Left lung (tissue), 10 donors: ENCODE results near the gene PPIL6. TPM values are rescaled to one million over a fixed set of nuclear protein-coding genes. Genes with fewer than 3 reads are reported as not detected.

Source experiments
- ATAC-seq: fragments of 200-7000 bp; cut with Tn5 transposase; one replicate; pipeline ENCODE4 v1.9.1; 2020; ENCODE audit warnings: moderate library complexity
- DNase-seq, 4 donors: peaks; one replicate each; pipeline ENCODE4 v3.0.0-alpha.2; 2013 to 2020
- H3K27ac ChIP-seq, 2 donors: fragments of 200-600 bp; sonication (generic) in 1 of 2; one replicate each; pipeline versions ENCODE4 v1.5.0 to v1.8.0; 2020 to 2021
- H3K27me3 ChIP-seq, 2 donors: fragments of 200-600 bp; sonication (generic) in 1 of 2; one replicate each; pipeline versions ENCODE4 v1.5.0 to v1.8.0; 2020 to 2021
- H3K36me3 ChIP-seq, 2 donors: fragments of 200-600 bp; sonication (generic) in 1 of 2; one replicate each; pipeline versions ENCODE4 v1.5.0 to v1.8.0; 2020 to 2021
- H3K4me1 ChIP-seq, 2 donors: fragments of 200-600 bp; one replicate each; pipeline ENCODE4 v1.8.0; 2021
- H3K4me3 ChIP-seq, 2 donors: fragments of 200-600 bp; sonication (generic) in 1 of 2; one replicate each; pipeline versions ENCODE4 v1.5.0 to v1.8.0; 2020 to 2021; ENCODE audit warnings: mild to moderate bottlenecking in 1 of 2
- H3K9me3 ChIP-seq, 2 donors: fragments of 200-600 bp; sonication (generic) in 1 of 2; one replicate each; pipeline versions ENCODE4 v1.5.0 to v1.8.0; 2020 to 2021
- intact Hi-C, 2 donors: fragments of 100-400 bp; cut with DNase I; formaldehyde crosslinking; loops; one replicate each; pipeline versions ENCODE4 v1.11.2 to v1.14.2; 2022
- polyA plus RNA-seq, 6 donors: library from polyadenylated mRNA; unstranded; fragments of 120-200 nt; gene quantifications; one replicate each; pipeline ENCODE4 v1.2.1, GENCODE V29; 2013; ENCODE audit not compliant: insufficient read length in 6 of 6
- total RNA-seq, 2 donors: library from RNA; stranded (reverse); fragmentation: NEBNext Ultra II Directional; extraction: Animal tissue kit (Norgen Biotek cat#: 25700); gene quantifications; one replicate each; pipeline ENCODE4 v1.2.1, GENCODE V29; 2021
- TF ChIP-seq, protein P1 (sequence below), 2 donors: fragments of 200-600 bp; sonication (generic) in 1 of 2; IDR thresholded peaks; one replicate each; pipeline versions ENCODE4 v1.5.0 to v1.8.0; 2021; ENCODE audit warnings: antibody characterized with exemption in 2 of 2
- donor health status: DM: no; HTN: yes; CAD: no.
- donor health status: DM: no; HTN: no; CAD: no.

Gene PPIL6
- total and polyA plus RNA-seq, 8 donors, result 4.5 to 15.1 (median 9.9) TPM

DNA sequence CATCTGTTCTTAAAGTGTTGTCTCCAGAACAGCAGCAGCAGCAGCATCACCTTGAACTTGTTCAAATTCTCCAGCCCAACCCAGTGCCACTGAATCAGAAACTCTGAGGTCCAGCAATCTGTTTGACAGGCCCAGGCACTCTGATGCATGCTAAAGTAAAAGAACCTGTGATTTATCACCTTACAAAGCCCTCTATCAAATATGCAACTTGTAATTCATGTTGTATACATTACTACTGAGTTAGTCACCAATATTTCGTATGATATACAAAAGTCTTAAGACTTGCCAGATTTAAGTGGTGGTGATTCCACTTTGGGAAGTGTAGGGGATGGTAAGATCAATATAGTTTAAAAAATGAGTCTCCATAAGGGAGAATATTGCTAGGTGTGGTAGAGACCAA is 52.2 kb downstream of the PPIL6 start:
- H3K4me3 ChIP-seq, result no peak overlapping the region
- H3K4me1 ChIP-seq, result peaks cover 6 to 31% of the 10 kb centered on the region in 2 donors
- no peak for ATAC-seq
- no peaks in the 10 kb centered on the region for H3K36me3 ChIP-seq
- no peaks in the 10 kb centered on the region for H3K27me3 ChIP-seq
- TF ChIP-seq, protein P1, sequence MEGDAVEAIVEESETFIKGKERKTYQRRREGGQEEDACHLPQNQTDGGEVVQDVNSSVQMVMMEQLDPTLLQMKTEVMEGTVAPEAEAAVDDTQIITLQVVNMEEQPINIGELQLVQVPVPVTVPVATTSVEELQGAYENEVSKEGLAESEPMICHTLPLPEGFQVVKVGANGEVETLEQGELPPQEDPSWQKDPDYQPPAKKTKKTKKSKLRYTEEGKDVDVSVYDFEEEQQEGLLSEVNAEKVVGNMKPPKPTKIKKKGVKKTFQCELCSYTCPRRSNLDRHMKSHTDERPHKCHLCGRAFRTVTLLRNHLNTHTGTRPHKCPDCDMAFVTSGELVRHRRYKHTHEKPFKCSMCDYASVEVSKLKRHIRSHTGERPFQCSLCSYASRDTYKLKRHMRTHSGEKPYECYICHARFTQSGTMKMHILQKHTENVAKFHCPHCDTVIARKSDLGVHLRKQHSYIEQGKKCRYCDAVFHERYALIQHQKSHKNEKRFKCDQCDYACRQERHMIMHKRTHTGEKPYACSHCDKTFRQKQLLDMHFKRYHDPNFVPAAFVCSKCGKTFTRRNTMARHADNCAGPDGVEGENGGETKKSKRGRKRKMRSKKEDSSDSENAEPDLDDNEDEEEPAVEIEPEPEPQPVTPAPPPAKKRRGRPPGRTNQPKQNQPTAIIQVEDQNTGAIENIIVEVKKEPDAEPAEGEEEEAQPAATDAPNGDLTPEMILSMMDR (IDR thresholded peaks at IDR 0.05), result no peak
- H3K27ac ChIP-seq, result no peak overlapping the region
- no peak for DNase-seq
- intact Hi-C loops, result loop anchor here in 1 of 2 donors (10.0 kb wide), 1 partner anchor 203 kb away; no protein-coding TSS in a partner anchor
- no peaks in the 10 kb centered on the region for H3K9me3 ChIP-seq

DNA sequence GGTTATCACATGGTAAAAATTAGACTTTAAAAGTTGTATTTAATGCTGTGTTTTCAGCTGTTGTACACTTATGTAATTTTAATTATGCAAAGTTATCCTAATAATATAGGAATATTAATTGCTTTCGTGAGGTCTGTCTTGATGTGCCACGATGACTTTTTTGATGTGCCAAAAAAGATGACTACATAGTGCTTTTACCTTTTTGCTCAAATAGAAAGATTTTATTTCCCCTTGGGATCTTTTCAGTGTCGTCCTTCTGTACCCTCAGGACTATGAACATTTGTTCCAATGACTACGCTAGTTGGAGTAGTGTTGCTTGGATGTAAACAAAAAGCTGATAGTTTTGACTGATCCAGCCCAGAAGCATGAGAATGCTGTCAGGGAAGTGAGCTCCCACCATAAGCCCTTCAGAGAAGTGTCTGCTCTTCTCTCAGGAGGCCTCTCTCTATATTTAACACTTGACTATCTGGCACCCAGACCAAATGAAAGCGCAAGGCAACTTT is 56.9 kb downstream of the PPIL6 start:
- ATAC-seq, result no peak
- Histone ChIP-seq H3K4me1 (peaks cover 19 to 46% of the 10 kb centered on the region in 2 donors), H3K27me3 (no peaks in the 10 kb centered on the region), H3K4me3 (peak overlapping the region; percentile 83 to 93), H3K27ac (peak overlapping the region; percentile 100), H3K36me3 (peaks cover 0 to 1% of the 10 kb centered on the region in 2 donors), H3K9me3 (no peaks in the 10 kb centered on the region)
- intact Hi-C loops, result loop anchor here in 1 of 2 donors (10.0 kb wide), 1 partner anchor 199 kb away; no protein-coding TSS in a partner anchor
- TF ChIP-seq, protein P1 (IDR thresholded peaks at IDR 0.05), result peak in 1 of 2 donors; percentile 31
- peak in 1 of 4 donors; percentile 25 for DNase-seq

DNA sequence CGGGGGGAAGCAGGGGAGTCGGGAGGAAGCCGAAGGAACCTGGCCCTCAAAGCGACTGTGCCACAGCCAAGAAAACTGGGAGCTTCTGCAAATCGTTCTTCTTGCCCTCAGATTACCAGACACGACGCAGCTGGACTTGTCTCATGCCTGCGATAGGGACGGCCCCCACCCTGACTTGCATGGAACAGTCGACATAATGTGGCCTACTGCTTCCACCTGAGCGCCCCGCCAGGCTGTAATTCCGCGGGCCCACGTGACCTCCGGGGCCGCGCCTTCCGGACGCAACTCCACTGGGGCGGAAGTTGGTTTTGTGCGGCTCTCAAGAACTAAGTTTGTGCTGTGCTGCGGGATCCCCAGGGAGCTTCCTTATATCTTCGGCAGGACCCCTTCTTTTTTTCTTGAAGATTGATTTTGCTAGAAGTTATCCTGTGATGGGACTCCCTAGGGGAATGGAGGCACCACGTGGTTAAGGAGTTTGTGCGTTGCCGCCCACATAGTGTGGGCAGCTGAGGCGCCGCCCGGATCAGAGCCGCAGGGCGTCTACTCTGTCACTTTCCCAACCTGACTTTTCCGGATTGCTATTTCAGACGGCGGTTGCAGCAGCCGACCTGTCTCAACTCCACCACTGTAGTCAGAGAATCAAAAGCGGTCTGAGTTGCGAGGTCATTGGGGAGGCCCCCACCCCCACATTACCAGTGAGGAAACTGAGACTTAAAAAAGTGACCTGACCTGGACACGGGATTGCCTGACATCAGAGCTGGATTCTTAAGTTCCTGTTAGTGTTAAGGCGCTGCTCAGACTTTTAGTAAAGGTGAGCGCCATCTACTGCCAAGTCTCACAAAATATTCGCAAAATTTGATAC is 57.6 kb downstream of the PPIL6 start:
- Histone ChIP-seq H3K9me3 (no peaks in the 10 kb centered on the region), H3K4me1 (peaks cover 19 to 53% of the 10 kb centered on the region in 2 donors), H3K4me3 (peak overlapping the region; percentile 83 to 93), H3K27ac (peak overlapping the region; percentile 100), H3K27me3 (no peaks in the 10 kb centered on the region), H3K36me3 (peaks cover 0 to 8% of the 10 kb centered on the region in 2 donors)
- intact Hi-C loops, result loop anchor here in 1 of 2 donors (10.0 kb wide), 1 partner anchor 198 kb away; no protein-coding TSS in a partner anchor
- TF ChIP-seq, protein P1 (IDR thresholded peaks at IDR 0.05), result peak in 1 of 2 donors; percentile 31
- DNase-seq (peak; percentile 95 to 99 (median 96)), ATAC-seq (peak; percentile 88)

DNA sequence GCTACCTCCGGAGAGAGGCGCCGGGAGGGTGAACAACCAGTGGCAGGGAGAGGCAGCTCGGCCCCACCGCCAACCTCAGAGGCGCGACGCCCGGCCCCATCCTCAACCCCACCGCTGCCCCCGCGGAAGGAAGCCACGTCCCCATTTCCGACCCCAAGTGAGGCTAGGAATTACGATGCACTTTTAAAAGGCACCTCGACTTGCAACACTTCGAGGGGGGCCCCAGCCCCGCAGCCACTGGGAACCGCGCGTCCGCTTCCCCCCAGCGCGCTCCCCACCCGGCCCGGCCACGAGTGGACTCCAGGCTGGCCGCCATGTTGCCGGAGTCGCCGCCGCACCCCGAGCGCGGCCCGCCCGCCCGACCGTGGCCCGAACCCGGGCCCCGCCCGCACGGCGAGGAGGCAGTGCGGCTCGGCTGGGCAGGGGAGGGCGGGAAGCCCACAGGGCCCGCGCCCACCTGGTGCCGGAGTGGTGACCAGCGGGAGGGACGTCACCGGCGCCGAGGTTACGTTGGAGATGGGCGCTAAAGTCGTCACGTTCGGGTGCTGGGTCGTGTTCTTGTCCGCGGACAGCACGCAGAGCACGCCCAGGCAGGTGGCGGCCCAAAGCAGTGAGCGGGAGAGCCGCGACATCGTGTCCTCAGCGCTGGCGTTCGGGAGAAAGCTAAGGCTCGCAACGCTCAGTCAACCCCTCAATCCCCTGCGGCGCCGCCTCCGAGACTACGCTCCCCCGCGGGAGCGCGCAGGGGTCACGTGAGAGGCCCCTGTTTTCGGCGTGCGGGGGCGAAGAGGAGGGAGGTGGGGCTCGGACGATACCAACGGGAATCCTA is 58.5 kb downstream of the PPIL6 start, which contains the start of gene CD164:
CD164 (minus strand) TSS at position 721 of the 829 bp plus-strand sequence; CDS start at position 632, 89 bp downstream.
- peak; percentile 56 to 98 (median 96) for DNase-seq
- peak within 1 kb of the TSS; percentile 100 for H3K27ac ChIP-seq
- peaks cover 19 to 61% of the 10 kb centered on the region in 2 donors for H3K4me1 ChIP-seq
- no peaks in the 10 kb centered on the region for H3K9me3 ChIP-seq
- intact Hi-C loops, result loop anchor here in 1 of 2 donors (10.0 kb wide), 1 partner anchor 197 kb away; no protein-coding TSS in a partner anchor
- no peaks in the 10 kb centered on the region for H3K27me3 ChIP-seq
- ATAC-seq, result peak; percentile 86
- TF ChIP-seq, protein P1 (IDR thresholded peaks at IDR 0.05), result no peak
- H3K4me3 ChIP-seq, result peak within 1 kb of the TSS; percentile 83 to 93
- H3K36me3 ChIP-seq, result peaks cover 0 to 16% of the 10 kb centered on the region in 2 donors
